NOMO-1 treated with dmso at 0.1 percent for 144 hours (cell line): ENCODE measurements around the gene ALDH8A1.

ENCODE experiments used
- DNase-seq: peaks from one replicate; lab custom pipeline; 2025; ENCODE audit not compliant: unreplicated experiment; lab: John Stamatoyannopoulos, UW

Gene ALDH8A1, protein sequence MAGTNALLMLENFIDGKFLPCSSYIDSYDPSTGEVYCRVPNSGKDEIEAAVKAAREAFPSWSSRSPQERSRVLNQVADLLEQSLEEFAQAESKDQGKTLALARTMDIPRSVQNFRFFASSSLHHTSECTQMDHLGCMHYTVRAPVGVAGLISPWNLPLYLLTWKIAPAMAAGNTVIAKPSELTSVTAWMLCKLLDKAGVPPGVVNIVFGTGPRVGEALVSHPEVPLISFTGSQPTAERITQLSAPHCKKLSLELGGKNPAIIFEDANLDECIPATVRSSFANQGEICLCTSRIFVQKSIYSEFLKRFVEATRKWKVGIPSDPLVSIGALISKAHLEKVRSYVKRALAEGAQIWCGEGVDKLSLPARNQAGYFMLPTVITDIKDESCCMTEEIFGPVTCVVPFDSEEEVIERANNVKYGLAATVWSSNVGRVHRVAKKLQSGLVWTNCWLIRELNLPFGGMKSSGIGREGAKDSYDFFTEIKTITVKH

DNA sequence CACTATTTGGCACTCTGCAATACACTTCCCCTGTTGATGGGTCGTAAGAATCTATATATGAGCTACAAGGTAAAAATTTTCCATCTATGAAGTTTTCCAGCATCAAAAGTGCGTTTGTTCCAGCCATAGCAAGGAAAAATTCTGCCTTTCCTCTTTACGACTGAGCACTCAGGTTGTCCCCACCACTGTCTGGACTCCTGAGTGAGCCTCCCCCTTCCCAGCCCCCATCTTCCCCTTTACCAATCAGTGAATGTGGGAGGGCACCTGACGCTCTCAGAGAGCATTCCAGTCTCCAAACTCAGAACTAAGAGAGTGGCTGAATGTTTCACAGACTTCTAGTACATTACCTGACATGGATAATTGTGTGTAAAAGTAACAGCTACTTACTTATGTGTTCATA, at the start of gene ALDH8A1:
TSS of gene ALDH8A1 (minus strand) at position 175 of the 400 bp plus-strand sequence. CDS start at position 127, 48 bp downstream.
- DNase-seq: no peak

DNA sequence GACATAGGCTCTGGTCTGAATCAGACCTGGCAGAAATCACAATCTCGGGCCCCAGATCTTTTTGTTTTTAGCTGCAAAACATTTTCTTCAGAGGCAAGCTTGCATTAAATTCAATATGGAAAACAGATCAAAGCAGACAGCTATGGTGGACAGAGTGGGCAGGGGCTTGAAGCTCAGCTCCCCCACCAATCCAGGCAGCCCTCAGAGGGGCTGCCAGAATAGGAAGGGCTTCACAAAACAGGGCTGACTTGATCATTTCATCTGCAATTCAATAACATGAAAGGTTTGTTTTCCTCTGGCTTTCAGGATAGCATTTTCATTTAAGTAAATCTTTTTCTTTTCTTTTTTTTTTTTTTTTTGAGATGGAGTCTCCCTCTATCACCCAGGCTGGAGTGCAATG, 49.2 kb upstream of the ALDH8A1 start:
- DNase-seq: no peak

DNA sequence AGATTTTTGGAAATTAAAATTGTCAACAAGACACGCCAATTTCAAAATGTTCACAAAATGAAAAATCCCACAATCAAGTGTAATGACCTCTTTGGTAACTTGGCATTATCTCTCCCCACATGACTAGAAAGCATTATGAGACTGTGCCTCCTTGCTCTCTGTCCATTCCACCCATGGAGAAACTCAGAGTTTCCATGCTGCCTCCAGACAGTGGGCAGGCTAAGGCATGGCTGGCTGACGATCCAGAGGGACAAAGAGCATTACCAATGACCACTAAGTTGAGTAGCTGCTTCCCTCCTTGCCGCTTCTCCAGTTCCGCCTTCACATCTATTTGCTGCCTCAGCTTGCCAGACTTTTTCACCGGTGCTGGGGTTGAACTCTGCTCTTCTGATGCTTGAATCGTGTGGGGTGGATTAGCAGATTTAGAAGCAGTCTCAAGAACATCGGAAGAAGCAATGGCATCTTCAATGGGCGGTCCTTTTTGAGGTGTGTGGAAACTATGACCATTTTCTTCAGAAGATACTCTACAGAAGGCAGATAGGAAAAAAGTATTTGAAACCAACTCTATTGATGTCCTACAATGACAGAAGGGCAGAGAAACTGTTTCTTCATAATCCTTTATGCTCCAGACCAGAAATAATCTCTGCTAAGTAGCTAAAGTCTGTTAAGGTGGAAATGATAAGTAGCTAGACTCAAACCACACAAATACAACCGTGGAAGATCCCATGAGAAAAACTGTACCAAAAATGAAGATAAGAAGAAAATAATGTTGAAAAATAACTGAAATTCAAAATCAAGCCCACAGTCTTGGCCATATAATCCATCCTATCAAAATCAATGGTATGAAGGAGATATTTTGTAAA, 47.5 kb upstream of the ALDH8A1 start:
- no peak for DNase-seq

DNA sequence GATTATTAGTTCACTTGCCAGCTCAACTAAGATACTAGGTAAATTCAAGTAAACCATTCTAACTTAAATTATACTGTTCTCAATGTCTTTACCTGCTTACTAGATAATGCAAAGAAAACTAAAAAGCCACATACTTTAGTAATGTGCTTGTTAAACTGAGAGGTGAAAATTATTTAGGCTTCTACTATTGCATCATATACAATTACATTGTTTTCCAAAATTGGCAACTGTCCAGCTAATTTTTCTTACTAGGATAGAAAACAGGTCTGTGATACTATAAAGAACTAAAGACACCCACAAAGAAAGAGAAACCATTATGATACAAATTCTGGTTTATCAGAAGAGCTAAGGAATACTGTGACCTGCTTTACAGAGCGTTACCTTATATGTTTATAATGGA, 45.6 kb upstream of the ALDH8A1 start:
- DNase-seq: no peak

DNA sequence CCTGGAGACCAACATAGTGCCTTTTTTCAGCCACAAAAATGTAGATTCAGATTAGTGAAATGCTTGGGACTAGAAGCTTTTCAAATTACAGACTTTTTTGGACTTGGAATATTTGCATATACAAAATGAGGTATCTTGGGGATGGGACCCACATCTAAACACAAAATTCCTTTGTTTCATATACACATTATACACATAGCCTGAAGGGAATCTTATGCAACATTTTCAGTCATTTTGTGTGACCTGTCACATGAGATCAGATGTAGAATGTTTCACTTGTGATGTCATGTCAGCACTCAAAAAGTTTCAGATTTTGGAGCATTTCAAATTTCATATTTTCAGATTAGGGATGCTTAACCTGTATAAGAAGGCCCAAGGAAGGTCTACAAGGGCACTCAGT, 44.5 kb upstream of the ALDH8A1 start:
- no peak for DNase-seq

DNA sequence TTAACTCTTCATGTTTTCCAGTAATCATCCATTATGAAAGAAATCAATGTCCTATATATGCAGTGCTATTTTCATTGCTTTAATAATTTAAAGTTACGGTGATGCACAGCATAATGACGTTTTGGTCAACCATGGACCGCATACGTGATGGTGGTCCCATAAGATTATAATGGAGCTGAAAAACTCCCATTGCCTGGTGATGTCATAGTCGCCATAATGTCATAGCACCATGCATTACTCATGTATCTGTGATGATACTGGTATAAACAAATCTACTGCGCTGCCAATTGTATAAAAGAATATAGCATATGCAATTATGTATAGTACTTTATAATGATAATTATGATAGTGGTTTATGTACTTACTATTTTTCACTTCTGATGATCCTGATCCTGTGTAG, 42.3 kb upstream of the ALDH8A1 start:
- DNase-seq: no peak

DNA sequence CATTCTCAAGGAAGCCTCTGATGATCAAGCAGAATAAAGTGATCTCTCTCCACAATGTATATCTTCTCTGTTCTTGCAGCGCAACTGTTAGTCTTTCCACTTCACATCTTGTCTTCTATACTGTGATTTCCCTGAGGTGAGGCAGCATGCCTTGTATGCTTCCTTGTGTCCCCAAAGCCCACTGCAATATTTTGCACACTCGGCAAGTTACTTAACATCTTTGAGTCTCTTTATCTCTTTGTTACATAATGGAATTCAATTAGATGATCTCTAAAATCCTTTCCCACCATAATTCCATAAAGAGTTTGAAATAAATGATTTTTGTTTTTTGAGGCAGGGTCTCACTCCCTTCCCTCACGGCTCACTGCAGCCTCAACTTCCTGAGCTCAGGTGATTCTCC, 40.4 kb upstream of the ALDH8A1 start:
- DNase-seq: no peak

DNA sequence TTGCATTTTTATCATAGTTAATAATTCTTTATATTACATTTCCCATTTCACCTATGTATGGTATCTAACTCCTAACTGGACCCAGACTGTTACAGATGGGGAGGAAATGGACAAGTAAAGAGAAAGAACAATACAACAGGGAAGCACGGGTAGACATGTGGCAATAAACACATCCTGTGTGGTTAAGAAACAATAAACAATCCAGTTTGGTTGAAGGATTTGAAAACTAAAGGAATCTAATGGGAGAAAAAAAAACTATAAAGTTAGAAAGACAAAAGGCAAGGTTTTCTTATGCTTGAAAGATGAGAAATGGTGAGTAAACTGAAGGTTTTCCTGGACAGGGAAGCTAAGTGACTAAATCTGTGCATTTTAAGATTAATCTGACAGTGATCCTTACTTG, 34.9 kb upstream of the ALDH8A1 start:
- no peak for DNase-seq

DNA sequence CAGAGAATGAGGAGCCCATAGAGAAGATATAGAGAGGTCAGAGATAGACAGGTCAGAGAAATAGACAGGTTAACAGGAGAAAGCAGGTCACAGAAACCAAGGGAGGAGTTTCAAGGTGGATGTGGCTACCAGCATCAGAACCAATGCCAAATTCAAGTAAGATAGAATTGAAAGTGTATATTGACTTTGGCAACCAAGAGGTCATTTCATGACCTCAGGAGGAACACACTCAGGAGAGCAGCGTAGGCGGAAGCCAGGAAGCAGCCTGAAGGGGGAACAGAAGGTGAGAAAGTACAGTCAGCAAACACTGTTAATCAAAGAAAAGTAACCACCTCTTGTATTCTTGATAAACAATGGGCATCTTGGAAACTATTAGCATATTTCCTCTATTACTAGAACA, 33.9 kb upstream of the ALDH8A1 start:
- DNase-seq: no peak

DNA sequence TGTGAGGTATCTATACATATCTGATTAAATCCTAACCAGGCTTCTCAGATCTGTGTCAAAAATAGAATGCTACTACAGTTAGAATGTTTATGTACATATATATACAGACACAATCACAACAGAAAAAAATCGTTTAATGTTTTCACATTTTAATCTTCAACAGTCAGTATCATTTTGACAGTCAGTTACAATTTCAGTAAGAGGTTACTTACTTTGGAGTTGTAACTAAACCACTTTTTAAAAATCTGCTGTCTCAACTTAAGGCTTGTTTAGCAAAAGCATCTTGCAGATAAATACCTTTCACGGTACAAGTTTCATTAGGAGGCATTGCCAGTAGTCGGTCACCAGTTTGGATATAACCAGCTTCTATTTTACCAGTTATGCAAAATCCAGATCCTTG, 32.3 kb upstream of the ALDH8A1 start:
- DNase-seq: no peak

DNA sequence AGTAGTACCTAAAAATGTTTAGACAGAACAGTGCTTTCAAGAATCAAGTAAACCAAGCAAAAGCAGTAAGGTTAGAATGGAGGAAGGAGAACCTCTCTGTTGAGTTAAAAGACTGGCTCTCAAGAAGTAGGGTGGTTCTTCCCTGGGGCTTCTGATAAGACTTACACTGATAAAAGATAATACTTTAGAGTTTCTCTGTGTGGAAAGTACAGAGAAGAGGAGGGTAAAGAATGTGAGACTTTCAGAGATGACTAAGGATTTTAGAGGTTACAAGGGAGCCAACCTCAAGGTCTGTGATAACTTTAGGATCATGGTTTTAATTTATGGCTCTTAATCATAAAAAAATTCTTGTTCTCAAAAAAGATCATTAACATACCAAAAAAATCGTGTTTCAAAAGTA, 30.9 kb upstream of the ALDH8A1 start:
- DNase-seq: no peak

DNA sequence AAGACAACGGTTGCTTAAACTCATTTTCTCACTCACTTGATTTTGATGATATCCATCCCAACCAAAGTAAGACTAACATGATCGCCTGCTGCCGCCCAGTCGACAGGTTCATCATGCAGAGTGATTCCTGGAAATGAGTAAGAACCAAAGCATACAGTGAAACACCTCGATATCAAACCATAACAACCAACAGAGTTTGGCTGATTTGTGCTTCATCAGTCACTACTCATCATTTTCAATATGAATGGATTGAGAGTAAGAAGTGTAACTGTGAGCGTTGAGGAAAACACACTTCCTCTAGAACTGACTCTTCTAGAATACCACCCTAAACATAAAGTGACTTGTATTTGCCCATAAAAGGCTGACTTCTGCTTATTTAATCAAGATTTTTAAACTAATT, 29.2 kb upstream of the ALDH8A1 start:
- no peak for DNase-seq

DNA sequence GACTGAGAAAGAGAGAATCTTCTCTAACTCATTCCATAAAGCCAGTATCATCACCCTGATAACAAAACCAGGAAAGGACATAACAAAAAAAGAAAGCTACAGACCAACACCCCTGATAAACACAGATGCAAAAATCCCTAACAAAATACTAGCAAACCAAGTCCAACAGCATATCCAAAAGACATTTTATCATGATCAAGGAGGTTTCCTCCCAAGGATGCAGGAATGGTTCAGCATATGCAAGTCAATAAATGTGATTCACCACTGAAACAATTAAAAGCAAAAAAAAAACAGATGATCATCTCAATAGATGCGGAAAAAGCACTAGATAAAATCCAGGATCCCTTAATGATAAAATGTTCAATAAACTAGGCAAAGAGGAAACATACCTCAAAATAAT, 24.5 kb upstream of the ALDH8A1 start:
- no peak for DNase-seq

DNA sequence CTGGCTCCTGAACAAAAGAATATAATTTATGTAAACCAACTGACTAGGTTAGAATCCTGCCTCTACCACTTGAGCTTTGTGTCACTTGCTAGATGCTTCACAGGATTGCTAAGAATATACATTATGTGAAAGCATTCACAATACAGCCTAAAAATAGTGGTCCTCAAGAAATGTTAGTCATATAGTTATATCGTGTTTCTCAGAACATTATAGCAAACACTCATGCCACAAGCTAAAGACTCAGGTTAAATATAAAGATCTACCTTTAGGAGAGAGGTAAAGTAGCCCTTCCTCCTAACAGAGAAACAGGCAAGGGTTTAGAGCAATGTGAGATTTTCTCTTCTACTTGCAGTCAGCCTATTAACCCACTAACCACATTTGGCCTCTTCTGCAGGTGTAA, 17.8 kb upstream of the ALDH8A1 start:
- DNase-seq: no peak

DNA sequence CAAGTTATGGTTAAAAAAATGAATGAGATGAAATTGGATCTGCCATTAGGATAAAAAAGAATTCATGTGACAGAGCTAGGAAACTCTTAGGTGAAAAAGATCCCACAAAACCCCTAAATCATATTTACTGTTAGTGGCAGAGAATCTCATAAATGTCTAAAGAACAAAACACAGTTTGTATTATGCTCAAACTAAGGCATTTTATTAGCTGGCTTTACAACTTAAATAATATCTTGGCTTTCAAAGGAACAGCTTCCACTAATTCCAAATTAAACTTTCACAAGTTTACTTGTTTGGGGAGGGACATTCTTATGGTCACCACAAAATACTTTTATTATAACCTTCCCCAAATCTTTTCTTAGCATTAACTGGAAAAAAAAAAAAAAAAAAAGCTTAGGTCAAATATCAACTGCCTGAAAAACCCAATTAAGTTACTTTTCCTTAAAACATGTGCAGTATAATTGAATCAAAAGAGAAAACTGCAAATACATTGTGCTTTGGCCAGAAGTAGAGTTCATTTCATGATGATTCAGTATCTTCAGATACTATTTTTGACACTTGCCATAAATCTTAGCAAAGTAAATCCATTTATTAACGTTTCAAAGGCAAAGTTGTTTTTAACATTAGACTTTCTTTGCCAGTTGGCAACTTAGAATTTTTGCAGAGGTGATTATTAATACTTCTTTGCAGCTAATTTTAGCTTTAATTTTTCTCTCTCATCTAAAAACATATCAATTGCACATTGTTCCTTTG, 14.7 kb upstream of the ALDH8A1 start:
- no peak for DNase-seq

DNA sequence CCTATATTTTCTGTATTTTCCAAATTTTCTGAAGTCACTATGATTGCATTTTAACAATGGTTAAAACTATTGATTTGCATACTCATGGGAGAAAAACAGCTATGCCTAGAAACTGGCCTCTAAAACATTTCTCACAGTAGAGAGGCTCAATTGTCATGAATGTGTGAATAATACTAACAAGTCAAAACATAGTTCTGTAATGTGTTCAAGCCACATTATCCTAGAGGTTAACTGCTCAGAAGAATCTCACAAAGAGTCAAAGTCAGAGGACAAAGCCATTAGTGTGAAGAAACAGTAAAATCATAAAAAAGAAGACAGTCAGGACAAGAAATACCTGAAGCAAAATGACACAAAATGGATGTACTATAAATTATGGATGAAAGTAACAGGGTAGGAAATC, 12.5 kb upstream of the ALDH8A1 start:
- no peak for DNase-seq

DNA sequence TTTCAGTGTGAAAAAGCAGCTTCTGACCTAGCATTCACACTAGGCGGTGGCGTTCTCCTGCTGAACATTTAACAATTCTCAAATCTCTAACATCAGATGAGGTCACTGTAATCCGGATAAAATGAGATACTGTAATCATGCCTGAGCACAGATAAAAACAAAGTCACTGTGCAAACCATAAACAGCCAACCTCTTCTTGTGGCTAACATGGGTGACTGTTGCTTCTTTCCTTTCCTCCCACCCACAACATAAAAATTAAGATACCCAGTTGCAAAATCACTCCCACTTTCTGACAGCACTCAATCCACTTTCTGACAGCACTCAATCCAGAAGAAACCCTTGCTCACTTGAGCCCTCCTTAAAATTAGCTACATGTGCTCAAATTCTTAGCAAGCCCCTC, 11.5 kb upstream of the ALDH8A1 start:
- DNase-seq: no peak

DNA sequence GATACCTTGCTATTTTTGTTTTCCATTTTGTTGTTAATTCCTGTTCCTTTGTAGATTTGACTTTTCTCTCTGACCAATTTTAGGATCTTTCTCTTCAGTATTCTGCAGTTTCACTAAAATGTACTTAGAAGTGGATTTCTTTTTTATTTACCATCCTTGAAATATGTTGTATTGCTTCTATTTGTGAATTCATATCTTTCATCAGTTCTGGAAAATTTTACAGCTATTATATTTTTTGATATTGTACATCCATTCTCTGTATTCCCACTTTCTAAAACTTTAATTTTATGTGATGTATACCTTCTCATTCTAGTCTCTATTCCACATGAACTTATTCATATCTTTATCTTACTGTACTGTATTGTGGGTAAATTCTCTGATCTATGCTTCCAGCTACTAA, 9.7 kb upstream of the ALDH8A1 start:
- no peak for DNase-seq

DNA sequence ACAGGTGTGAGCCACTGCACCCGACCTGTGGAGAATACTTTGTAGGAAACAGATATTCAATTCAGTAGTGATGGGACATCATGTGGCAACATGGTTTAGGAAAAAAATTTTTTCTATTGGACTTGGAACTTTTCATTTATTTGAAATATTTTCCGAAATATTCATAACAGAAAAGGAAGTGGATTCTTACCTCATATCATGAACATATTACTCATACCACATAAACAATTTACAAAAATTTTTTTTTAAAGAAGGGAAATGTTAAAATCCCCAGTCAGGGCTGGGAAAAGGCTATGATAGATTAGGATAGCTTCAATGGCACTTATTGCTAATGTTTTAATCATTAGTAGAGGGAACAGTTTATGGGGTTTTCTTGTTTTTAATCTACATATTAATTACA, 6.8 kb upstream of the ALDH8A1 start:
- no peak for DNase-seq

DNA sequence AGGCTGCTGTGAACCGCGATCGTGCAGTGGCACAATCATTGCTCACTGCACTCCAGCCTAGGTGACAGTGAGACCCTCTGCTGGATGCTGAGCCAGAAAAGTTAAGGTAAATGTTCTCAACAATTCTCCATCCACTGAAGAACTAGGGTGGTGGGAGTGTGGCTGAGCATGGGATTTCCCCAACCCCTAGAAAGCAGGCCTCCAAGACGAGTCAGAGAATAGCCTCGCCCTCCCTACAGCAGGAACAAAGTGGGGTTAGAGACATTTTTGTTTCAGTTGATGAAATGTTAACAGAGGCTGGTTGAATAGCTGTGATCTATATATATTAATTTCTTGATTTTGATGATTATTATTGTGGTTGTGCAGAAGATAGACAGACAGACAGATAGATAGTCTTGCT, 6.1 kb upstream of the ALDH8A1 start:
- DNase-seq: no peak

DNA sequence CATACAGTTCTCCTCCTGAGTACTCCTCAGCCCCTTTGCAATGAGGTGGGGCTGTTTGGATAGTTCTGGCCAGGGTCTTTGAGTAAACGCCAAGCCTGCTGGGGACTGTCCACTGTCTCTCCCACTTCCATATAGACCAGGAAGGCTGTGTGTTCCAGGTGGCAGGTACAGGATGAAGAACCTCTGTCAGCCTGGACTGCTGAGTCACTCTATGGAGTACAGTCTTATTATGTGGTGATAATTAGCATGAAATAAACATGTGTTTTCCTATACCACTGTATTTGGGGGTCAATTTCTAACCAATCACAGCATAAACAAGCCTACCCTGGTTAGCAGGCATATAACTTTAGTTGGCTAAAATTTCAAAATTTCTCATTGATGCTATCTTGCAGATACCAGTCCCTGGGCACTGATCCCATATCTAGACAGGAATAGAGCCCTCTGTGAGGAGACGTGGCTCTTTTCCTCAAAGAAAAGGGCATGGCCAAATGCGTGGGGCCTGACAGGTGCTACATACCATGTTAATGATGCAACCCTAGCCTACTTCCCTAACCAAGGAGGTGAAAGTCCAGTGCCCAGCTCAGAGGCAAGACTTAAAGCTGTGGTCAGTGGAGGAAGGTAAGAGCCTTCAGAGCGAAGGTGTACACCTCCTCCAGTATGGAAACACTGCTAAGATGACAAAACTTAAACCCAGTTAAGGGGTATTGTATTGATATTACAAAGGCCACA, 4.5 kb upstream of the ALDH8A1 start:
- no peak for DNase-seq
